Lower leg skin (tissue), 4 donors: ENCODE results near the gene UCKL1. TPM values are rescaled to one million over a fixed set of nuclear protein-coding genes. Genes with fewer than 3 reads are reported as not detected.

Experiments used
- DNase-seq, 2 donors: peaks; one replicate each; pipeline ENCODE4 v3.0.0-alpha.2; 2019; ENCODE audit warnings: low spot score in 2 of 2
- H3K4me3 ChIP-seq: fragments of 200-600 bp; sonication (generic); 2 replicates; pipeline ENCODE4 v1.5.1; 2017; ENCODE audit warnings: mild to moderate bottlenecking, low read depth; ENCODE audit not compliant: poor library complexity, severe bottlenecking
- CTCF ChIP-seq, 3 donors: fragments of 450-650 bp; IDR thresholded peaks; one replicate each; pipeline ENCODE4 v1.5.1; 2016; ENCODE audit warnings: antibody characterized with exemption in 3 of 3, mild to moderate bottlenecking in 3 of 3, moderate library complexity in 2 of 3
- POLR2A ChIP-seq, 2 donors: fragments of 450-650 bp; IDR thresholded peaks; one replicate each; pipeline ENCODE4 v1.6.1; 2016 to 2017; ENCODE audit warnings: antibody characterized with exemption in 2 of 2, mild to moderate bottlenecking in 1 of 2, moderate library complexity in 1 of 2
- WGBS, 2 donors: methylation state at CpG; one replicate each; pipeline ENCODE4 v1.1.5; 2018; 5-methylcytosine and 5-hydroxymethylcytosine counted together
- intact Hi-C: fragments of 100-400 bp; cut with DNase I; formaldehyde crosslinking; loops from one replicate; pipeline ENCODE4 v1.15.0; 2023; ENCODE audit warnings: low total_unique reads
- total RNA-seq, 4 donors: library from RNA; depleted of rRNA; stranded (reverse); fragments of >200 nt; gene quantifications; one replicate each; pipeline ENCODE4 v1.1.0, GENCODE V29; 2016

UCKL1 gene
- total RNA-seq, 4 donors from 2014 or later: 28.1 to 44.3 (median 33.6) TPM

GRCh38 chr20:63969838-63970713 is 13.9 kb upstream of the UCKL1 start, which contains the start of gene ZNF512B:
Gene ZNF512B, minus strand, starts transcription at chr20:63969930. Its CDS starts 1,980 bp downstream, at chr20:63967950.
- 4 to 16% methylated on average over 6 to 42 of the region's 73 CpGs for WGBS, 2 donors
- intact Hi-C loops: loop anchor here (5.0 to 10.0 kb wide), 2 partner anchors 185 to 428 kb away; no protein-coding TSS in a partner anchor
- peak within 1 kb of the TSS; percentile 47 for H3K4me3 ChIP-seq
- peak in 1 of 2 donors; percentile 88 for DNase-seq
- TF ChIP-seq POLR2A (IDR thresholded peaks at IDR 0.05) (no peak), CTCF (IDR thresholded peaks at IDR 0.05) (no peak)

- TF ChIP-seq POLR2A (IDR thresholded peaks at IDR 0.05) (no peak), CTCF (IDR thresholded peaks at IDR 0.05) (no peak)
- no peak for DNase-seq
- H3K4me3 ChIP-seq: peak overlapping the region; percentile 47
- WGBS, 2 donors: 0 to 5% methylated on average over 19 to 20 of the region's 70 CpGs
- intact Hi-C loops: no loop called here
These were observed 12.9 kb upstream of the UCKL1 start for GRCh38 chr20:63968928-63969760.

- WGBS, 2 donors: 73 to 82% methylated on average over 13 to 14 of the region's 14 CpGs
- peak in 1 of 2 donors; percentile 14 for DNase-seq
- no peak overlapping the region for H3K4me3 ChIP-seq
- TF ChIP-seq POLR2A (IDR thresholded peaks at IDR 0.05) (no peak), CTCF (IDR thresholded peaks at IDR 0.05) (no peak)
- intact Hi-C loops: no loop called here
These were observed 12.1 kb upstream of the UCKL1 start for GRCh38 chr20:63968136-63968927.

GRCh38 chr20:63967330-63968135 is 11.3 kb upstream of the UCKL1 start:
- intact Hi-C loops: no loop called here

More at GRCh38 chr20:63967330-63968135, 11.3 kb upstream of the UCKL1 start:
- no peak overlapping the region for H3K4me3 ChIP-seq
- TF ChIP-seq CTCF (IDR thresholded peaks at IDR 0.05) (no peak), POLR2A (IDR thresholded peaks at IDR 0.05) (no peak)
- 90 to 96% methylated on average over 28 of the region's 28 CpGs for WGBS, 2 donors
- no peak for DNase-seq
